ENCODE data around the gene AIP.
"Not testable (repeated sequence)": the region's sequence is repeated elsewhere in the genome, so short reads cannot be mapped to it uniquely, and the experiment has no call there.

The AIP gene

GRCh38 chr11:67507864-67508485, 25.1 kb downstream of the AIP start, which contains the start of gene CDK2AP2:
Gene CDK2AP2 (minus strand): TSS chr11:67508162. CDS start chr11:67508082, 80 bp downstream.
- DNase-seq, result peak; percentile 85

GRCh38 chr11:67508486-67509121, 25.8 kb downstream of the AIP start:
- peak; percentile 95 for DNase-seq

GRCh38 chr11:67510023-67510345, 27.2 kb downstream of the AIP start:
- DNase-seq, result no peak

- not testable (repeated sequence) for DNase-seq
Measured at GRCh38 chr11:67511558-67511957, 28.7 kb downstream of the AIP start.

- no peak for DNase-seq
Measured at GRCh38 chr11:67514116-67514515, 31.3 kb downstream of the AIP start.

- DNase-seq, result no peak
Measured at GRCh38 chr11:67516806-67517205, 34.0 kb downstream of the AIP start.

GRCh38 chr11:67517784-67518552, 35.1 kb downstream of the AIP start:
- DNase-seq, result no peak

- DNase-seq, result no peak
Measured at GRCh38 chr11:67519726-67520125, 36.9 kb downstream of the AIP start.

GRCh38 chr11:67520856-67521824, 38.3 kb downstream of the AIP start:
- DNase-seq, result no peak

GRCh38 chr11:67521924-67522323, 39.1 kb downstream of the AIP start:
- no peak for DNase-seq

- no peak for DNase-seq
Measured at GRCh38 chr11:67522338-67522737, 39.5 kb downstream of the AIP start.

- no peak for DNase-seq
Measured at GRCh38 chr11:67522844-67523555, 40.2 kb downstream of the AIP start, which contains the start of gene CABP2. Gene CABP2 (minus strand): TSS chr11:67523446. CDS start chr11:67523326, 120 bp downstream.

- no peak for DNase-seq
Measured at GRCh38 chr11:67523556-67524479, 41.0 kb downstream of the AIP start.

GRCh38 chr11:67524480-67524808, 41.6 kb downstream of the AIP start:
- DNase-seq, result no peak

GRCh38 chr11:67525275-67525976, 42.6 kb downstream of the AIP start:
- no peak for DNase-seq

GRCh38 chr11:67528376-67528775, 45.5 kb downstream of the AIP start:
- no peak for DNase-seq

- DNase-seq, result no peak
Measured at GRCh38 chr11:67530282-67530592, 47.4 kb downstream of the AIP start.

GRCh38 chr11:67532889-67533288, 50.1 kb downstream of the AIP start:
- DNase-seq, result no peak

- no peak for DNase-seq
Measured at GRCh38 chr11:67534070-67534679, 51.3 kb downstream of the AIP start.

GRCh38 chr11:67535561-67535960, 52.7 kb downstream of the AIP start:
- no peak for DNase-seq
